ENCODE data around the gene ARL8B. TPM values are rescaled to one million over a fixed set of nuclear protein-coding genes. Genes with fewer than 3 reads are reported as not detected.

The ARL8B gene
- polyA plus RNA-seq, 3 donors, result 46.6 to 121 (median 101) TPM

DNA sequence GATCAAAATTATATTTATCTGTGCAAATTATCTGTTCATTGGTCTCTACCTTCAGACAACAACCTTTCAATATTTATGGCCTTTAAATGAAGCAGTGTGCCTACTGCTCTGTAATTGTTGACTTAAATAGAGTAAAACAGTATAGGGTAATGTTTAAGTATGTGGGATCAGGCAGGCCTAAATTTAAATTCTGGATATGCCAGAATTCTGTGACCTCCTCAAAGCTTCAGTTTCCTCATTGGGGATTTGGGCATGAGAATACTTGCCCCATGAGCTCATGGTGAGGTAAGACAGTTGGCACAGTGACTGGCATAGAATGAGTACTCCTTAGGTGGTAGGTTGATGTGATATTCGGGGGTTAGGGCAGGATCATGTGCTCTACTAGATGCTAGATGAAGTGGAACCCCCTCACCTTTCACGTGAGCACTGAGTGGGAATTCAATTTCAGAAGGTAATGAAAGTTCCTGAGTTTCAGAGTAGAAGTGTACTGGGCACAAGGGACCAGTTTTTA is 14.9 kb downstream of the ARL8B start:
- Mint-ChIP-seq H3K27ac (peak overlapping the region; percentile 73 to 98 (median 93)), H3K36me3 (peaks cover 17 to 28% of the 10 kb centered on the region in 2 donors), H3K4me1 (peaks cover 81% of the 10 kb centered on the region), H3K4me3 (no peak overlapping the region), H3K9me3 (no peaks in the 10 kb centered on the region), H3K27me3 (ENCODE audit: low read depth in 3 of 3) (no peaks in the 10 kb centered on the region)
- intact Hi-C loops (cut with micrococcal nuclease), result loop anchor here in 1 of 2 donors (5.0 kb wide), 1 partner anchor 50 kb away; the partner anchor contains the start of gene EDEM1
- Histone ChIP-seq H3K27ac (ENCODE audit: low read depth in 1 of 2, low read length in 2 of 2) (peak overlapping the region; percentile 29 to 94), H3K9ac (ENCODE audit: insufficient read depth, low read length, poor library complexity, severe bottlenecking) (no peak overlapping the region), H3K27me3 (ENCODE audit: control insufficient read depth in 2 of 2, insufficient read depth in 2 of 2, low read length in 2 of 2) (no peaks in the 10 kb centered on the region), H3K4me2 (replicated peaks; ENCODE audit: extremely low read depth, low read length, poor library complexity, severe bottlenecking) (peak overlapping the region; percentile 20), H3K4me3 (replicated peaks in 1 of 3; ENCODE audit: low read depth in 2 of 3, low read length in 3 of 3) (no peak overlapping the region), H3K79me2 (ENCODE audit: insufficient read depth, low read length) (peaks cover 100% of the 10 kb centered on the region), H4K20me1 (ENCODE audit: insufficient read depth, low read length) (peaks cover 96% of the 10 kb centered on the region), H2AFZ (ENCODE audit: insufficient read depth, low read depth, low read length, poor library complexity, severe bottlenecking) (no peak overlapping the region), H3K36me3 (replicated peaks in 1 of 2; ENCODE audit: control insufficient read depth in 1 of 2, insufficient read depth in 2 of 2, low read length in 2 of 2) (peaks cover 0 to 8% of the 10 kb centered on the region in 2 donors), H3K4me1 (ENCODE audit: control insufficient read depth in 1 of 2, insufficient read depth in 2 of 2, low read length in 2 of 2) (peaks cover 65 to 74% of the 10 kb centered on the region in 2 donors), H3K9me3 (replicated peaks in 1 of 2; ENCODE audit: control insufficient read depth in 1 of 2, insufficient read depth in 1 of 2, low read length in 2 of 2) (no peaks in the 10 kb centered on the region)
- TF ChIP-seq, protein P1, sequence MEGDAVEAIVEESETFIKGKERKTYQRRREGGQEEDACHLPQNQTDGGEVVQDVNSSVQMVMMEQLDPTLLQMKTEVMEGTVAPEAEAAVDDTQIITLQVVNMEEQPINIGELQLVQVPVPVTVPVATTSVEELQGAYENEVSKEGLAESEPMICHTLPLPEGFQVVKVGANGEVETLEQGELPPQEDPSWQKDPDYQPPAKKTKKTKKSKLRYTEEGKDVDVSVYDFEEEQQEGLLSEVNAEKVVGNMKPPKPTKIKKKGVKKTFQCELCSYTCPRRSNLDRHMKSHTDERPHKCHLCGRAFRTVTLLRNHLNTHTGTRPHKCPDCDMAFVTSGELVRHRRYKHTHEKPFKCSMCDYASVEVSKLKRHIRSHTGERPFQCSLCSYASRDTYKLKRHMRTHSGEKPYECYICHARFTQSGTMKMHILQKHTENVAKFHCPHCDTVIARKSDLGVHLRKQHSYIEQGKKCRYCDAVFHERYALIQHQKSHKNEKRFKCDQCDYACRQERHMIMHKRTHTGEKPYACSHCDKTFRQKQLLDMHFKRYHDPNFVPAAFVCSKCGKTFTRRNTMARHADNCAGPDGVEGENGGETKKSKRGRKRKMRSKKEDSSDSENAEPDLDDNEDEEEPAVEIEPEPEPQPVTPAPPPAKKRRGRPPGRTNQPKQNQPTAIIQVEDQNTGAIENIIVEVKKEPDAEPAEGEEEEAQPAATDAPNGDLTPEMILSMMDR (IDR thresholded peaks at IDR 0.05), result peak; percentile 19
- WGBS (ENCODE audit: insufficient coverage), result no CpG with 5 or more reads among the region's 2 CpGs
- peak in 2 of 3 donors; percentile 36 to 84 for DNase-seq

DNA sequence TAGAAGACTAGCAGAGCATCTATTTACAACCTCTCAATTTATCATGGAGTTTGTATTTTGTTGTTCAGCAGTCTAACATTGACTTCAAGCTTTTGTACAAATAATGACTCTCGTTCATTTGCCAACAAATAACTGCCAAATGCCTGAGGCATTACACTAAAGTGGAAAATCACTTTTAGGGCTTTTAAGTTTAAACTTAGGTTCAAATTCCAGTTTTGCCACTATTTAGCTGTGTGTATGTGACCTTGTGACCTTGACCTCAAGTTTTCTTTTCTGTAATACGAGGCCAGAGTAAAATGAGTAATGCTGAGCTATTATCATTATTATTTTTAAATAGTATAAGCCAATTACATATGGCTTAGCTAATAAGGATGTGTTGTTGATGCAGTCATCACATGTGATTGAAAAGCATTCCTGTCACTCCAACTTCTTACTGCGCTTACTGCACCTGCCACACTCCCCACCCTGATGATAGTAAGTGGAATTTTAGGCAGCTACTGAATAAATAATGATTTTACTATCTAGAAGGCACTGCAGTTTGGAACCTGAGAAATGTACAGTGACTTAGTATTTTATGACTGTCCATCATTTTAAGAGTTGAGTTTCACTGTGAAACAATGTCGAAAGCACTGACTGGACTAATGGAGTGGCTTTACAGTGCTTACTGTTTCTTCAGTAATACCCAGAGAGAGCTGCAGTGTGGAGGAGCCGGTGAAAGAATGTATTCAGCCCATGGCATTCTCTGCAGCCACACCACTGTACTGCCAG is 16.3 kb downstream of the ARL8B start:
- Mint-ChIP-seq H3K27me3 (ENCODE audit: low read depth in 3 of 3) (no peaks in the 10 kb centered on the region), H3K4me1 (peaks cover 76% of the 10 kb centered on the region), H3K9me3 (no peaks in the 10 kb centered on the region), H3K27ac (peak overlapping the region; percentile 93 to 98 (median 98)), H3K36me3 (peaks cover 13 to 27% of the 10 kb centered on the region in 2 donors), H3K4me3 (no peak overlapping the region)
- intact Hi-C loops (cut with micrococcal nuclease), result loop anchor here in 1 of 2 donors (2.0 to 5.0 kb wide), 2 partner anchors 16 to 49 kb away; partner anchors contain the start of genes ARL8B and EDEM1
- H3K79me2 ChIP-seq (ENCODE audit: insufficient read depth, low read length), result peaks cover 100% of the 10 kb centered on the region
- H3K4me2 ChIP-seq (replicated peaks; ENCODE audit: extremely low read depth, low read length, poor library complexity, severe bottlenecking), result peak overlapping the region; percentile 6
- H3K9ac ChIP-seq (ENCODE audit: insufficient read depth, low read length, poor library complexity, severe bottlenecking), result no peak overlapping the region
- H3K4me3 ChIP-seq (replicated peaks in 1 of 3; ENCODE audit: low read depth in 2 of 3, low read length in 3 of 3), result no peak overlapping the region
- WGBS (ENCODE audit: insufficient coverage), result no CpG with 5 or more reads among the region's 5 CpGs
- peaks cover 71 to 74% of the 10 kb centered on the region in 2 donors for H3K4me1 ChIP-seq (ENCODE audit: control insufficient read depth in 1 of 2, insufficient read depth in 2 of 2, low read length in 2 of 2)
- H4K20me1 ChIP-seq (ENCODE audit: insufficient read depth, low read length), result peaks cover 96% of the 10 kb centered on the region
- TF ChIP-seq, protein P1 (IDR thresholded peaks at IDR 0.05), result no peak
- no peaks in the 10 kb centered on the region for H3K9me3 ChIP-seq (replicated peaks in 1 of 2; ENCODE audit: control insufficient read depth in 1 of 2, insufficient read depth in 1 of 2, low read length in 2 of 2)
- H3K27ac ChIP-seq (ENCODE audit: low read depth in 1 of 2, low read length in 2 of 2), result peak overlapping the region; percentile 55 to 94
- peak in 1 of 3 donors; percentile 30 for DNase-seq
- no peak overlapping the region for H2AFZ ChIP-seq (ENCODE audit: insufficient read depth, low read depth, low read length, poor library complexity, severe bottlenecking)
- peaks cover 0 to 11% of the 10 kb centered on the region in 2 donors for H3K36me3 ChIP-seq (replicated peaks in 1 of 2; ENCODE audit: control insufficient read depth in 1 of 2, insufficient read depth in 2 of 2, low read length in 2 of 2)
- no peaks in the 10 kb centered on the region for H3K27me3 ChIP-seq (ENCODE audit: control insufficient read depth in 2 of 2, insufficient read depth in 2 of 2, low read length in 2 of 2)

All from CD14-positive monocyte (primary cell).